Measurements from ENCODE around the gene COL15A1.

DNA sequence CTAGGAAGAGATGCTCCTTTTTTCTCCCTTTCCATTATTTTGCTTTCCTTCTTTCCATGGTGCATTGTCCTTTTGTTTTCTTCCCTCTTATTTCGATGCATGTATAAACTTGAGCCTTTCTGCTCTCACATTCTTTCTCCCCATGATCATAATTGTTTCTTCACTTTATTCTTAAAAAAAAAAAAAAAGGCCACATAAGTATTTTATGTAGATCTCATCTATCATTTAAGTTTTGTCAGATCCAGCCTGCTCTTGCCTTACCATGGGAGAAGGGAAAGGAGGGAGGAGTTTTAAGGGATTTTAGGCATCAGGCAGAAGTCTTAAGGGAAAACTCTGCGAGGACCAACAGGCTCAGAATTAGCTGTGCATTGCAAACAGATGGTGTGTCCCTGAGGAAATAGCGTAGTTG lies 172.3 kb downstream of the COL15A1 start:
- TF ChIP-seq CEBPB (IDR thresholded peaks at IDR 0.05; ENCODE audit: low read depth, low read length) = no peak
- no peak for TF ChIP-seq NRF1 (IDR thresholded peaks at IDR 0.05; ENCODE audit: low read depth, low read length)
- no peak for TF ChIP-seq FOSL1 (IDR thresholded peaks at IDR 0.05; ENCODE audit: insufficient read depth, low read depth, low read length)
- no peak for TF ChIP-seq POLR2AphosphoS5 (IDR thresholded peaks at IDR 0.05; ENCODE audit: low read depth, low read length)
- no peak for TF ChIP-seq CHD2 (IDR thresholded peaks at IDR 0.05; ENCODE audit: low read length)
- TF ChIP-seq EP300 (IDR thresholded peaks at IDR 0.05; ENCODE audit: borderline replicate concordance in 1 of 2, low read depth in 2 of 2, low read length in 2 of 2) = no peak
- TF ChIP-seq, protein P1, sequence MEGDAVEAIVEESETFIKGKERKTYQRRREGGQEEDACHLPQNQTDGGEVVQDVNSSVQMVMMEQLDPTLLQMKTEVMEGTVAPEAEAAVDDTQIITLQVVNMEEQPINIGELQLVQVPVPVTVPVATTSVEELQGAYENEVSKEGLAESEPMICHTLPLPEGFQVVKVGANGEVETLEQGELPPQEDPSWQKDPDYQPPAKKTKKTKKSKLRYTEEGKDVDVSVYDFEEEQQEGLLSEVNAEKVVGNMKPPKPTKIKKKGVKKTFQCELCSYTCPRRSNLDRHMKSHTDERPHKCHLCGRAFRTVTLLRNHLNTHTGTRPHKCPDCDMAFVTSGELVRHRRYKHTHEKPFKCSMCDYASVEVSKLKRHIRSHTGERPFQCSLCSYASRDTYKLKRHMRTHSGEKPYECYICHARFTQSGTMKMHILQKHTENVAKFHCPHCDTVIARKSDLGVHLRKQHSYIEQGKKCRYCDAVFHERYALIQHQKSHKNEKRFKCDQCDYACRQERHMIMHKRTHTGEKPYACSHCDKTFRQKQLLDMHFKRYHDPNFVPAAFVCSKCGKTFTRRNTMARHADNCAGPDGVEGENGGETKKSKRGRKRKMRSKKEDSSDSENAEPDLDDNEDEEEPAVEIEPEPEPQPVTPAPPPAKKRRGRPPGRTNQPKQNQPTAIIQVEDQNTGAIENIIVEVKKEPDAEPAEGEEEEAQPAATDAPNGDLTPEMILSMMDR (IDR thresholded peaks at IDR 0.05; ENCODE audit: control extremely low read depth in 1 of 3, insufficient read depth in 1 of 3, low read depth in 1 of 3, low read length in 3 of 3) = no peak
- no peak for TF ChIP-seq POLR2A (IDR thresholded peaks at IDR 0.05; ENCODE audit: control extremely low read depth in 1 of 2, low read depth in 2 of 2, low read length in 2 of 2)
- no peak for TF ChIP-seq PHF8 (conservative IDR thresholded peaks at IDR 0.05; ENCODE audit: low read depth, low read length)

Data from H1 (cell line).